Measurements from ENCODE around the gene FAT4. TPM values are rescaled to one million over a fixed set of nuclear protein-coding genes. Genes with fewer than 3 reads are reported as not detected.

Gene FAT4, protein sequence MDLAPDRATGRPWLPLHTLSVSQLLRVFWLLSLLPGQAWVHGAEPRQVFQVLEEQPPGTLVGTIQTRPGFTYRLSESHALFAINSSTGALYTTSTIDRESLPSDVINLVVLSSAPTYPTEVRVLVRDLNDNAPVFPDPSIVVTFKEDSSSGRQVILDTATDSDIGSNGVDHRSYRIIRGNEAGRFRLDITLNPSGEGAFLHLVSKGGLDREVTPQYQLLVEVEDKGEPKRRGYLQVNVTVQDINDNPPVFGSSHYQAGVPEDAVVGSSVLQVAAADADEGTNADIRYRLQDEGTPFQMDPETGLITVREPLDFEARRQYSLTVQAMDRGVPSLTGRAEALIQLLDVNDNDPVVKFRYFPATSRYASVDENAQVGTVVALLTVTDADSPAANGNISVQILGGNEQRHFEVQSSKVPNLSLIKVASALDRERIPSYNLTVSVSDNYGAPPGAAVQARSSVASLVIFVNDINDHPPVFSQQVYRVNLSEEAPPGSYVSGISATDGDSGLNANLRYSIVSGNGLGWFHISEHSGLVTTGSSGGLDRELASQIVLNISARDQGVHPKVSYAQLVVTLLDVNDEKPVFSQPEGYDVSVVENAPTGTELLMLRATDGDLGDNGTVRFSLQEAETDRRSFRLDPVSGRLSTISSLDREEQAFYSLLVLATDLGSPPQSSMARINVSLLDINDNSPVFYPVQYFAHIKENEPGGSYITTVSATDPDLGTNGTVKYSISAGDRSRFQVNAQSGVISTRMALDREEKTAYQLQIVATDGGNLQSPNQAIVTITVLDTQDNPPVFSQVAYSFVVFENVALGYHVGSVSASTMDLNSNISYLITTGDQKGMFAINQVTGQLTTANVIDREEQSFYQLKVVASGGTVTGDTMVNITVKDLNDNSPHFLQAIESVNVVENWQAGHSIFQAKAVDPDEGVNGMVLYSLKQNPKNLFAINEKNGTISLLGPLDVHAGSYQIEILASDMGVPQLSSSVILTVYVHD (N-terminal part only)
- polyA plus RNA-seq (2013, experiment 1 of 2), result 4.2 TPM
- polyA plus RNA-seq (2013, experiment 2 of 2), result 4.2 TPM

GRCh38 chr4:125314676-125315575 lies at the start of gene FAT4:
TSS of gene FAT4 (plus strand) at chr4:125314955. CDS start at chr4:125316412, 1,457 bp downstream.
- Histone ChIP-seq H3K4me1 (ENCODE audit: insufficient read depth, low read length) (peaks cover 14% of the 10 kb centered on the region; the same call in 1 of the 2 replicates), H3K9me3 (ENCODE audit: insufficient read depth, low read depth, low read length) (no peaks in the 10 kb centered on the region), H3K9ac (ENCODE audit: low read depth, low read length) (peak within 1 kb of the TSS; percentile 49), H3K27ac (ENCODE audit: low read depth, low read length) (peak within 1 kb of the TSS; percentile 41; the same call in 1 of the 2 replicates), H3K36me3 (ENCODE audit: insufficient read depth, low read length) (peaks cover 4% of the 10 kb centered on the region; the same call in 1 of the 2 replicates), H3K4me3 (ENCODE audit: low read length) (peak within 1 kb of the TSS; percentile 87), H3K27me3 (ENCODE audit: insufficient read depth, low read length) (peaks cover 26% of the 10 kb centered on the region)
- under 1% methylated on average over 66 of the region's 68 CpGs for WGBS

DNA sequence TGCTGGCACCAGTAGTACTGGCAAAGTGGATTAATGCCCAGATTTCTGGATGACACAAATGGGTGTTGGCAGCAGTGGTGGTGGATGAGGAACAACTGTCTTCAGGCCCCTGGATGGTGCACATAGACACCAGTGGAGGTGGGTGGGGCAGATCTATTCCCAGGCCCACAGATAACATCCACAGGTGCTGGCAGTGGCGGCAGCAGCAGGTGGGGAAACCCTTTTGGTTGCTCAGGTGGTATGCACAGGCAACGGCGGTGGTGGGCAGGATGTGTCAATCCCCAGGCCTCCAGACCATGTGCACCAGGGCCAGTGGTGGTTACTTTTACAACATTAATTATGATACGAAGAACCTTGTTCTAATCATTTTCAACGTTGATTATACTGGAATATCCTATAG lies 48.9 kb upstream of the FAT4 start:
- Histone ChIP-seq H3K9me3 (ENCODE audit: insufficient read depth, low read depth, low read length) (no peaks in the 10 kb centered on the region), H3K27me3 (ENCODE audit: insufficient read depth, low read length) (no peaks in the 10 kb centered on the region), H3K27ac (ENCODE audit: low read depth, low read length) (no peak overlapping the region), H3K9ac (ENCODE audit: low read depth, low read length) (no peak overlapping the region), H3K4me3 (ENCODE audit: low read length) (no peak overlapping the region), H3K36me3 (ENCODE audit: insufficient read depth, low read length) (no peaks in the 10 kb centered on the region), H3K4me1 (ENCODE audit: insufficient read depth, low read length) (peaks cover 24% of the 10 kb centered on the region)
- WGBS, result 93% methylated on average over 4 of the region's 5 CpGs

DNA sequence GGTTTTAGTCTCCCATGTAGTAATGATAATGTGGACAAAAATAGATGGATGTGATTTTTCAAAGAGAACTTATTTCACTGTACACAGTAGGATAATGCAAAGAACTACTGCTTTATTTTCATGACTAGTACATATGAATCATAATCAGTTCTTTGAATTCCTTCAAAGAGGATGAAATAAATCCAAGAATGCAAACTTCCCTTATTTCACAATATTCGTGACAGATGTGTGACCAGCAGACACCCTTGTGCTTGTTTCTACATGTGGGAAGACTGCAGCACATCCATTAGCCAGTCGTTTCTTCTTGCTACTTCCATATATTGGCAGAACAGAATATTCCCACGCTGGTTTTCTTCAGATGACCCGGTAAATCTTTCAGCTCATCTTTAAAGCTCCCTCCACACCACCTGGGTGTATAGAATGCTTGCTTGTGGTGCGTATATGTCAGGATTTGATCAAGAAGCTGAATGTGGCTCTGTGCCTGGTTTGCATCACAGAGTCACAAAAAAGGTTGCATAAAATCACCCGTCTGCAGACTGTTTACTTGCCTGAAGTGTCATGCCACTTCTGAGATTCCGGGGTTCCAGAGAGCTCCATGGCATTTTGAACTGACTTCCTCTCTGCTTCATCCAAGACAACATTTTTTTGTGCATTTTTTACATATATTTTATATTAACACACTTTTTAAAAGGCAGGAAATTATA lies 47.7 kb upstream of the FAT4 start:
- Histone ChIP-seq H3K27me3 (ENCODE audit: insufficient read depth, low read length) (no peaks in the 10 kb centered on the region), H3K27ac (ENCODE audit: low read depth, low read length) (no peak overlapping the region; the same call in 1 of the 2 replicates), H3K4me1 (ENCODE audit: insufficient read depth, low read length) (peaks cover 24% of the 10 kb centered on the region), H3K9me3 (ENCODE audit: insufficient read depth, low read depth, low read length) (no peaks in the 10 kb centered on the region), H3K9ac (ENCODE audit: low read depth, low read length) (no peak overlapping the region), H3K36me3 (ENCODE audit: insufficient read depth, low read length) (no peaks in the 10 kb centered on the region), H3K4me3 (ENCODE audit: low read length) (no peak overlapping the region)
- 88% methylated on average over 7 of the region's 7 CpGs for WGBS

GRCh38 chr4:125267630-125268029 lies 47.1 kb upstream of the FAT4 start:
- H3K4me1 ChIP-seq (ENCODE audit: insufficient read depth, low read length), result peaks cover 24% of the 10 kb centered on the region
- no CpG with 5 or more reads among the region's 3 CpGs for WGBS
- H3K27ac ChIP-seq (ENCODE audit: low read depth, low read length), result peak overlapping the region; percentile 91; the same call in 1 of the 2 replicates
- no peaks in the 10 kb centered on the region for H3K9me3 ChIP-seq (ENCODE audit: insufficient read depth, low read depth, low read length)
- H3K9ac ChIP-seq (ENCODE audit: low read depth, low read length), result no peak overlapping the region
- H3K4me3 ChIP-seq (ENCODE audit: low read length), result no peak overlapping the region
- no peaks in the 10 kb centered on the region for H3K27me3 ChIP-seq (ENCODE audit: insufficient read depth, low read length)
- H3K36me3 ChIP-seq (ENCODE audit: insufficient read depth, low read length), result no peaks in the 10 kb centered on the region

DNA sequence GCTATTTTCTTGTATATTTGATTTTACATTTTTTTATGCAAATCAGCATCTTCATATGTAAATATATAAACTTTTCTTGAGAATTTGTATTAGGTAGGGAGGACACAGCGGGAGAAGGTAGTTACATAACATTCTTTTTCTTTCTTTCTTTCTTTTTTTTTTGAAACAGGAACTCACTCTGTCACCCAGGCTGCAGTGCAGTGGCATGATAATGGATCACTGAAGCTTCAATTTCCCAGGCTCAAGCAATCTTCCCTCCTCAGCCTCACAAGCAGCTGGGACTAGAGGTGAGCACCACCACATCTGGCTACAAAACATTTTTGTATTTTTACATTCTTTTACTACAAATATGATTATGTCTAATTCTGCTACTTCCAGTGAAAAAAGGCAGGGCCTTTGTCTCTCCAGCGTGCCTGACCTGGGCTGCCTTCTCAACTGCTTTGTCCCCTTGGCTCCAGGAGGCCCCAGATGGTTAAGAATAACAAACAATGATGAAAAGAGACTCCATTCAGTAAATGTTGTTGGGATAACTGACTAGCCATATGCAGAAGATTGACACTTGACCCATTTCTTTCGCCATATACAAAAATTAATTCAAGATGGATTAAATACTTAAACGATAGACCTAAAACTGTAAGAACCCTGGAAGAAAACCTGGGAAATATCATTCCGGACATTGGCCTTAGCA lies 46.5 kb upstream of the FAT4 start:
- H3K9ac ChIP-seq (ENCODE audit: low read depth, low read length), result no peak overlapping the region
- peaks cover 24% of the 10 kb centered on the region for H3K4me1 ChIP-seq (ENCODE audit: insufficient read depth, low read length)
- no peaks in the 10 kb centered on the region for H3K27me3 ChIP-seq (ENCODE audit: insufficient read depth, low read length)
- peak overlapping the region; percentile 91 for H3K27ac ChIP-seq (ENCODE audit: low read depth, low read length)
- no peaks in the 10 kb centered on the region for H3K36me3 ChIP-seq (ENCODE audit: insufficient read depth, low read length)
- H3K4me3 ChIP-seq (ENCODE audit: low read length), result no peak overlapping the region
- WGBS, result 82% methylated on average over 4 of the region's 5 CpGs
- H3K9me3 ChIP-seq (ENCODE audit: insufficient read depth, low read depth, low read length), result no peaks in the 10 kb centered on the region

- Histone ChIP-seq H3K4me3 (ENCODE audit: low read length) (no peak overlapping the region), H3K27ac (ENCODE audit: low read depth, low read length) (no peak overlapping the region), H3K9me3 (ENCODE audit: insufficient read depth, low read depth, low read length) (no peaks in the 10 kb centered on the region), H3K36me3 (ENCODE audit: insufficient read depth, low read length) (no peaks in the 10 kb centered on the region), H3K9ac (ENCODE audit: low read depth, low read length) (no peak overlapping the region), H3K27me3 (ENCODE audit: insufficient read depth, low read length) (no peaks in the 10 kb centered on the region), H3K4me1 (ENCODE audit: insufficient read depth, low read length) (no peaks in the 10 kb centered on the region)
- 100% methylated on average over 1 of the region's 1 CpG for WGBS
Observed at GRCh38 chr4:125276811-125277210, 37.9 kb upstream of the FAT4 start.

DNA sequence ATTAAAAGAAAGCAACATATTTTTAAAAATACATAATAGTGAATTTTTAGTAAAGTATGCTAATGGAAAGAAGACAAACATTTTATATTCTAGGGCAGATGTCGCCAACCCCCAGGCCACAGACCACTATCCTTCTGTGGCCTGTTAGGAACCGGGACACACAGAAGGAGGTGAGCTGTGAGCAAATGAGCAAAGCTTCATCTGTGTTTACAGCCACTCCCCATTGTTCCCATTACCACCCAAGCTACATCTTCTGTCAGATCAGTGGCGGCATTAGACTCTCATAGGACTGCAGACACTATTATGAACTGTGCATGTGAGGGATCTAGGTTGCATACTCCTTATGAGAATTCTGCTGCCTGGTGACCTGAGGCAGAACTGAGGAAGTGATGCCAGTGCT lies 37.0 kb upstream of the FAT4 start:
- no peak overlapping the region for H3K4me3 ChIP-seq (ENCODE audit: low read length)
- no peaks in the 10 kb centered on the region for H3K9me3 ChIP-seq (ENCODE audit: insufficient read depth, low read depth, low read length)
- H3K27ac ChIP-seq (ENCODE audit: low read depth, low read length), result no peak overlapping the region
- H3K27me3 ChIP-seq (ENCODE audit: insufficient read depth, low read length), result no peaks in the 10 kb centered on the region
- 94% methylated on average over 3 of the region's 3 CpGs for WGBS
- 0 out of 2 replicates have a peak, but pooled peaks cover under 1% of the 10 kb centered on the region for H3K4me1 ChIP-seq (ENCODE audit: insufficient read depth, low read length)
- H3K9ac ChIP-seq (ENCODE audit: low read depth, low read length), result no peak overlapping the region
- no peaks in the 10 kb centered on the region for H3K36me3 ChIP-seq (ENCODE audit: insufficient read depth, low read length)

DNA sequence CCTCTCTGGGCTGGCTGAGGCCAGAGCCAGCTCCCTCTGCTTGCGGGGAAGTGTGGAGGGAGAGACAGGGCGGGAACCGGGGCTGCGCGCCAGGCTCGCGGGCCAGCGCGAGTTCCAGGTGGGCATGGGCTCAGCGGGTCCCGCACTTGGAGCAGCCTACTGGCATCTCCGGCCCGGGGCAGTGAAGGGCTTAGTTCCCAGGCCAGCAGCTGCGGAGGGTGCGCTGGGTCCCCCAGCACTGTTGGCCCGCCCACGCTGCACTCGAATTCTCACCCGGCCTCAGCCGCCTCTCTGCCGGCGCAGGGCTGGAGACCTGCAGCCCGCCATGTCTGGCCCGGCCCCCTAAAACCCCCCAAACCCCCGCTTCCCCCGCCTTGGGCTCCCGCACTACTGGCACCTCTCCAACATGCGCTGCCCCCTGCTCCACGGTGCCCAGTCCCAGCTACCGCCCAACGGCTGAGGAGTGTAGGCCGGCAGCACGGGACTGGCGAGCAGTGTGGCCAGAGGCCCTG lies 33.8 kb upstream of the FAT4 start:
- 97% methylated on average over 34 of the region's 34 CpGs for WGBS
- no peak overlapping the region for H3K27ac ChIP-seq (ENCODE audit: low read depth, low read length)
- H3K4me3 ChIP-seq (ENCODE audit: low read length), result no peak overlapping the region
- H3K4me1 ChIP-seq (ENCODE audit: insufficient read depth, low read length), result peaks cover 9% of the 10 kb centered on the region; the same call in 1 of the 2 replicates
- H3K9ac ChIP-seq (ENCODE audit: low read depth, low read length), result no peak overlapping the region
- no peaks in the 10 kb centered on the region for H3K9me3 ChIP-seq (ENCODE audit: insufficient read depth, low read depth, low read length)
- H3K27me3 ChIP-seq (ENCODE audit: insufficient read depth, low read length), result no peaks in the 10 kb centered on the region
- no peaks in the 10 kb centered on the region for H3K36me3 ChIP-seq (ENCODE audit: insufficient read depth, low read length)

DNA sequence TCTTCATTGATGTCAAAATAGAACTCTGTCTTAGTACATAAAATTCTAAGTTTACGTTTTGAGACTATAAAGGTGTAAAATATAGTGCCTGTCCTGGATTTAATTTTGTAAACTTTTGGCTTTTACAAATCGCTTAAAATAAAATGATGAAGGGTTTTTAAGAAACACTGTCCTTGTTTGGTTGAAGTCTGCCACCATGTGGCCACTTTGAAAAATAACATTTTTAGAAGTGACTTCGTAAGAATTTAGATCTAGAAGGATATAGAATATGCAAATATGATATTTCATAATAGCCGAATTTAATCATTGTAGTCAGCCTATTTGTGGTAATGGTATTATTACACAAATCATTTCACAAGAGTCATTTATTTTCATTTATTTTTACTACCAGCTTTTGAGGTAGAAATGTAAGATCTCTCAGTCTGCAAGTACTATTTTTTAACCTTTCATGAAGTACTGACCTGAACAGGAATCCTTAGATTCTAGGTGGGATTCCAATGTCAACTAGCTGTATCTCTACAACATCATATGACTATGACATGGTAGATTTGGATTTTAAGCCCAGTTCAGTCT lies 31.0 kb upstream of the FAT4 start:
- no peaks in the 10 kb centered on the region for H3K36me3 ChIP-seq (ENCODE audit: insufficient read depth, low read length)
- 11% methylated on average over 2 of the region's 4 CpGs for WGBS
- H3K4me3 ChIP-seq (ENCODE audit: low read length), result no peak overlapping the region
- no peaks in the 10 kb centered on the region for H3K27me3 ChIP-seq (ENCODE audit: insufficient read depth, low read length)
- H3K27ac ChIP-seq (ENCODE audit: low read depth, low read length), result no peak overlapping the region
- H3K9ac ChIP-seq (ENCODE audit: low read depth, low read length), result no peak overlapping the region
- H3K4me1 ChIP-seq (ENCODE audit: insufficient read depth, low read length), result peaks cover 9% of the 10 kb centered on the region; the same call in 1 of the 2 replicates
- H3K9me3 ChIP-seq (ENCODE audit: insufficient read depth, low read depth, low read length), result no peaks in the 10 kb centered on the region

All from HUES64 (cell line).